Mesothelial cell of epicardium (in vitro differentiated cells): ENCODE measurements around the gene ABCA7. TPM values are rescaled to one million over a fixed set of nuclear protein-coding genes. Genes with fewer than 3 reads are reported as not detected.

ENCODE experiments used
- DNase-seq, 2 experiments: peaks; one replicate each; pipeline ENCODE4 v3.0.0; 2021; ENCODE audit warnings: low spot score in 2 of 2; ENCODE audit not compliant: unreplicated experiment in 2 of 2
- H3K27ac Mint-ChIP-seq: 2 replicates; pipeline ENCODE4 v1.8.0; 2021; ENCODE audit warnings: mixed read lengths
- H3K27me3 Mint-ChIP-seq: 2 replicates; pipeline ENCODE4 v1.8.0; 2021; ENCODE audit warnings: low read depth, mixed read lengths
- H3K36me3 Mint-ChIP-seq: 2 replicates; pipeline ENCODE4 v1.8.0; 2021; ENCODE audit warnings: mixed read lengths
- H3K4me1 Mint-ChIP-seq: 2 replicates; pipeline ENCODE4 v1.8.0; 2021; ENCODE audit warnings: mixed read lengths
- H3K4me3 Mint-ChIP-seq: 2 replicates; pipeline ENCODE4 v1.8.0; 2021; ENCODE audit warnings: mild to moderate bottlenecking, moderate library complexity, mixed read lengths
- H3K9me3 Mint-ChIP-seq: 2 replicates; pipeline ENCODE4 v1.8.0; 2021; ENCODE audit warnings: mixed read lengths
- CTCF ChIP-seq: fragments of 200-600 bp; sonication (generic); IDR thresholded peaks from one replicate; pipeline ENCODE4 v1.5.0; 2021; ENCODE audit warnings: antibody characterized with exemption; ENCODE audit not compliant: unreplicated experiment
- total RNA-seq: library from RNA; stranded (reverse); gene quantifications from 3 replicates; pipeline ENCODE4 v1.2.1, GENCODE V29; 2021

ABCA7 gene
- total RNA-seq, 1 donor from 2014 or later, result 22.5 TPM

- Mint-ChIP-seq H3K9me3 (no peaks in the 10 kb centered on the region), H3K27me3 (no peaks in the 10 kb centered on the region), H3K4me3 (peak within 1 kb of the TSS; percentile 71), H3K36me3 (no peaks in the 10 kb centered on the region), H3K4me1 (peaks cover 28% of the 10 kb centered on the region), H3K27ac (peak within 1 kb of the TSS; percentile 92)
- no peak for TF ChIP-seq CTCF
- DNase-seq, result peak; percentile 96 to 99
These were observed 63.9 kb downstream of the ABCA7 start, which contains the start of gene GPX4 for GRCh38 chr19:1103708-1104310. TSS of gene GPX4 (plus strand) at chr19:1103994. CDS start at chr19:1104044, 50 bp downstream.

- Mint-ChIP-seq H3K27me3 (no peaks in the 10 kb centered on the region), H3K27ac (peak overlapping the region; percentile 82), H3K4me1 (peaks cover 28% of the 10 kb centered on the region), H3K9me3 (no peaks in the 10 kb centered on the region), H3K36me3 (no peaks in the 10 kb centered on the region), H3K4me3 (peak overlapping the region; percentile 71)
- DNase-seq, result peak; percentile 61 to 78
- TF ChIP-seq CTCF, result no peak
These were observed 64.6 kb downstream of the ABCA7 start for GRCh38 chr19:1104311-1105007.

GRCh38 chr19:1105008-1105872 lies 65.3 kb downstream of the ABCA7 start:
- Mint-ChIP-seq H3K9me3 (no peaks in the 10 kb centered on the region), H3K27ac (peak overlapping the region; percentile 82), H3K4me3 (peak overlapping the region; percentile 71), H3K27me3 (no peaks in the 10 kb centered on the region), H3K4me1 (peaks cover 28% of the 10 kb centered on the region), H3K36me3 (no peaks in the 10 kb centered on the region)
- peak in 1 of 2 experiments; percentile 61 for DNase-seq
- no peak for TF ChIP-seq CTCF

- peaks cover 28% of the 10 kb centered on the region for H3K4me1 Mint-ChIP-seq
- peak overlapping the region; percentile 38 for H3K4me3 Mint-ChIP-seq
- DNase-seq, result no peak
- no peaks in the 10 kb centered on the region for H3K27me3 Mint-ChIP-seq
- no peaks in the 10 kb centered on the region for H3K9me3 Mint-ChIP-seq
- no peaks in the 10 kb centered on the region for H3K36me3 Mint-ChIP-seq
- no peak for TF ChIP-seq CTCF
- no peak overlapping the region for H3K27ac Mint-ChIP-seq
These were observed 66.2 kb downstream of the ABCA7 start for GRCh38 chr19:1105873-1106840.
